GM12875 (cell line): ENCODE measurements around the gene GPNMB.
A peak's percentile ranks its signal among the peaks of the same experiment; 100 is the strongest.

Source experiments
- H3K4me3 ChIP-seq: one replicate; pipeline ENCODE4 v1.5.1; 2011; ENCODE audit warnings: low read depth, low read length, control low read depth
- TF ChIP-seq, protein P1 (sequence below): IDR thresholded peaks from 2 replicates; pipeline ENCODE4 v1.5.1; 2011; ENCODE audit warnings: low read depth, mild to moderate bottlenecking, control low read depth, inconsistent platforms, low read length, moderate library complexity, borderline replicate concordance; ENCODE audit not compliant: insufficient read depth

GPNMB gene

DNA sequence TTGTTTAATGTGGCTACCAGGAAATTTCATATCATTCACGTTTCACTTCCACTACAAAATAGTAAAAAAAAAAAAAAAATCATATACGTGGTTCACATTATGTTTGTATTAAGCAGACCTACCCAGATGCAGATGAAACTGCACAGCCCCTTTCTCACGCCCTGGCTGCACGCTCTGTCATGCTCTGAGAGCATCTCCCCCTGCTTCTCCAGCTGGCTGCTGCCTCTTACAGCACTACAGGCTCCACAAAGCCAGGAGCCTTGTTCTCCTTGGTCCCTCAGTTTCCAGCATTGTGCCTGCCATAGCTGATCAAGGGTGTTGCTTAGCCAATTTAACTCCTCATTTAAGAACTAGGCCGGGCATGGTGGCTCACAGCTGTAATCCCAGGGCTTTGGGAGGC is 6.9 kb upstream of the GPNMB start:
- no peak overlapping the region for H3K4me3 ChIP-seq
- TF ChIP-seq, protein P1, sequence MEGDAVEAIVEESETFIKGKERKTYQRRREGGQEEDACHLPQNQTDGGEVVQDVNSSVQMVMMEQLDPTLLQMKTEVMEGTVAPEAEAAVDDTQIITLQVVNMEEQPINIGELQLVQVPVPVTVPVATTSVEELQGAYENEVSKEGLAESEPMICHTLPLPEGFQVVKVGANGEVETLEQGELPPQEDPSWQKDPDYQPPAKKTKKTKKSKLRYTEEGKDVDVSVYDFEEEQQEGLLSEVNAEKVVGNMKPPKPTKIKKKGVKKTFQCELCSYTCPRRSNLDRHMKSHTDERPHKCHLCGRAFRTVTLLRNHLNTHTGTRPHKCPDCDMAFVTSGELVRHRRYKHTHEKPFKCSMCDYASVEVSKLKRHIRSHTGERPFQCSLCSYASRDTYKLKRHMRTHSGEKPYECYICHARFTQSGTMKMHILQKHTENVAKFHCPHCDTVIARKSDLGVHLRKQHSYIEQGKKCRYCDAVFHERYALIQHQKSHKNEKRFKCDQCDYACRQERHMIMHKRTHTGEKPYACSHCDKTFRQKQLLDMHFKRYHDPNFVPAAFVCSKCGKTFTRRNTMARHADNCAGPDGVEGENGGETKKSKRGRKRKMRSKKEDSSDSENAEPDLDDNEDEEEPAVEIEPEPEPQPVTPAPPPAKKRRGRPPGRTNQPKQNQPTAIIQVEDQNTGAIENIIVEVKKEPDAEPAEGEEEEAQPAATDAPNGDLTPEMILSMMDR, result no peak

GRCh38 chr7:23242321-23242720 is 4.3 kb upstream of the GPNMB start:
- TF ChIP-seq, protein P1, result no peak
- H3K4me3 ChIP-seq, result no peak overlapping the region

DNA sequence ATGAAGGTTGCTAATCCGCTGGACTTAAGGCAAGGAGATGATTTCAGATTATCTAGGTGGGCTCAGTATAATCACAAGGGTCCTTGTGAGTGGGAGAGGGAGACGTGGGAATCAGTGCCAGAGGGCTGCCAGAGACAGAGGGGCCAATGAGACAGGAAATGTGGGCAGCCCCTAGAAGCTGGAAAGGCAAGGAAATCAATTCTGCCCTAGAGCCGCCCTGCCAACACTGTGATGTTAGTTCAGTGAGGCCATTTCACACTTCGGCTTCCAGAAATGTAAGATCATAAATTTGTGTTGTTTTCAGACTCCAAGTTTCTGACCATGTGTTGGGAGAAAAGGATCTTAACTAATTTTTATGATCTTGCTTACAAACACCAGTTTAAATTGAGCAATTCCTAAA is 3.6 kb upstream of the GPNMB start:
- H3K4me3 ChIP-seq, result no peak overlapping the region
- TF ChIP-seq, protein P1, result no peak

DNA sequence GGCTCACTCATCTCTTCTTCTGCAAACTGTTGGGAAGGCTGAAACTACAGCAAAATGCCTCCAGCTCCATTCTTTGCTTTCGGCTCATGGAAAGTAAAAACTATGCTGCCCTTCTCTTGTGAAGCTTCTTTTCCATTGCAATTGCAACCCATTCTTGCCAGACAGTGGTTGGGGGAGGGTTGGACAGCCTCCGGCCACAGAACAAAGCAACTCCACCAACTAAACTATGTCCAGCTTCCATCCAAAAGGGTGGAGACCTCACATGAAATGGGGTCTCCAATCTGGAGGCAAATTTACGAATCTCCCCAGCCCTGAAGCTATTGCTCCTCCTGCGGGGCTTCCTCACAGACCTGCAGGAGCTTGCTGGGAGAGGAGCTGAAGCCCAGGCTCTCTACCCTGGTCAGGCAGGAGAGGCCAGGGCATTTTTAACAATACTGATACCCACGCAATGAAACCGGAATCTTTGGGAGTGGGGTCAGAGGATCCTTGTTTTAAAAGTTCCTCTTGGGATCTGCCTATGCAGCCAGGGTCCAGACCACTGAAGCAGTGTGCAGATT is 549 bp downstream of the GPNMB start:
- no peak overlapping the region for H3K4me3 ChIP-seq
- TF ChIP-seq, protein P1, result no peak

DNA sequence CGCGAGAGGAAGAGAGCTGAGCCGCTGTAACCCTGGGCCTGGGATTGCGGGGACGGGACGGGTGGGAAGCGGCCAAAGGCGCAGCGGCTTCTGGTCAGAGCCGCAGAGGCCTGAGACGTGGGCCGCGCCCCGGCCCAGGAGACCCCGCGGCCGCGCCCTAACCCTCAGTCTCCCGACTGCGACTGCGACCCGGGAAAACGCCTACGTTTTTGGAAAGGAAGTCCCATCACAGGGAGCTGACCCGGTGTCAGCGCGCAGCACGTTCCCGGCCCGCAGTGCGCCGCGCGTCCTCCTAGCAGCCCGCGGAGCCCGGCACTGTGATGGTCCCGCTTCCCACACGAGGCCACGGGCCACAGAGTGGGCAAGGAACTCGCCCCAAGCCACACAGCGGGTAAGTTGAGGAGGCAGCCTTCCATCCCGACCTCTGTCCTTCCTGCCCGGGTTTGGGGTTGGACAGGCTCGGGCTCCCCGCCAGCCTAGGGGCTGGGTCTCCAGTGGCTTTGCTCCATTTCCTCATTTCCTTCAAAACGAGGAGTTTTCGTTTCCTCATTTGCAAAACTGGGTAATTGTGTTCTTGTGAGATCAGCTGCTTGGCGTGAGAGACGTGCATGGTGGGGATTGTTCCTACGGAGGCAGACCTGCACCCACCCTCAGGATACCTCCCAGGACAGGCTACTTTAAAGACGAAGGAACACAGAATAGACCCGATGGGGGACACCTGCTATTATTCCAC is 1.2 kb downstream of the GPNMB start:
- TF ChIP-seq, protein P1, result no peak
- peak overlapping the region; percentile 42 for H3K4me3 ChIP-seq

- no peak overlapping the region for H3K4me3 ChIP-seq
- TF ChIP-seq, protein P1, result no peak
These were observed 2.9 kb downstream of the GPNMB start for GRCh38 chr7:23249486-23249885.

DNA sequence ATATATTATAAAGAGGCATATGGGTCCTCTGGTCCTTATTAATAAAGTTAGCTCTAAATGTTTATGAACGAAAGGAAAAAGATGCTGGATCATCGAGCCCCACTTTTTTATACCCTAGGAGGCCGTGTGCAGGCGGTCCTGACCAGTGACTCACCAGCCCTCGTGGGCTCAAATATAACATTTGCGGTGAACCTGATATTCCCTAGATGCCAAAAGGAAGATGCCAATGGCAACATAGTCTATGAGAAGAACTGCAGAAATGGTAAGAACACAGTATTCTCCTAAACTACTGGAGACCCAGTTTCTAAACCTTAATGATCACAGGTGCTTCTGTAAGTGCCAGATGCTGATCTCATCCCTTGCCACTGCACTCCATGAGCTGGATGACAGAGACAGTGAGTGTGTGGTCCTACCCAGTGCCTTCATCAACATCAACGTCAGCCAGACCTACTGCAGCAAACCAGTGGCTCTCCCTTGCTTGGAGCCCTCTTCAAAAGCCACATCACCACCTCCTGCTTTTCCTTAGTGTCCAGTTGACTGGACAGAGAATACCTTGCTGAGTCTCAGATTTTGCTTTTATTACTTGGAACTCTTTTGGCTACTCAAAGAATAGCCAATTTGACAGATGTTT is 7.6 kb downstream of the GPNMB start:
- H3K4me3 ChIP-seq, result no peak overlapping the region
- TF ChIP-seq, protein P1, result no peak
